Mucosa of stomach (tissue), 1 donor: ENCODE data around the gene GMDS.

ENCODE experiments used
- H3K27me3 ChIP-seq: one replicate; pipeline ENCODE4 v1.7.0; 2013; ENCODE audit warnings: mild to moderate bottlenecking, low read length; ENCODE audit not compliant: control insufficient read depth, insufficient read depth
- H3K36me3 ChIP-seq: one replicate; pipeline ENCODE4 v1.7.0; 2013; ENCODE audit warnings: low read length; ENCODE audit not compliant: control insufficient read depth, insufficient read depth
- H3K4me1 ChIP-seq: one replicate; pipeline ENCODE4 v1.7.0; 2013; ENCODE audit warnings: mild to moderate bottlenecking, low read length; ENCODE audit not compliant: control insufficient read depth, insufficient read depth
- H3K4me3 ChIP-seq: one replicate; pipeline ENCODE4 v1.7.0; 2013; ENCODE audit warnings: low read length
- H3K9ac ChIP-seq: one replicate; pipeline ENCODE4 v1.7.0; 2013; ENCODE audit warnings: mild to moderate bottlenecking, low read length, moderate library complexity
- H3K9me3 ChIP-seq: one replicate; pipeline ENCODE4 v1.7.0; 2013; ENCODE audit warnings: mild to moderate bottlenecking, low read length, moderate library complexity; ENCODE audit not compliant: control insufficient read depth
- donor health status: Pancreatic carcinoma.

The GMDS gene

DNA sequence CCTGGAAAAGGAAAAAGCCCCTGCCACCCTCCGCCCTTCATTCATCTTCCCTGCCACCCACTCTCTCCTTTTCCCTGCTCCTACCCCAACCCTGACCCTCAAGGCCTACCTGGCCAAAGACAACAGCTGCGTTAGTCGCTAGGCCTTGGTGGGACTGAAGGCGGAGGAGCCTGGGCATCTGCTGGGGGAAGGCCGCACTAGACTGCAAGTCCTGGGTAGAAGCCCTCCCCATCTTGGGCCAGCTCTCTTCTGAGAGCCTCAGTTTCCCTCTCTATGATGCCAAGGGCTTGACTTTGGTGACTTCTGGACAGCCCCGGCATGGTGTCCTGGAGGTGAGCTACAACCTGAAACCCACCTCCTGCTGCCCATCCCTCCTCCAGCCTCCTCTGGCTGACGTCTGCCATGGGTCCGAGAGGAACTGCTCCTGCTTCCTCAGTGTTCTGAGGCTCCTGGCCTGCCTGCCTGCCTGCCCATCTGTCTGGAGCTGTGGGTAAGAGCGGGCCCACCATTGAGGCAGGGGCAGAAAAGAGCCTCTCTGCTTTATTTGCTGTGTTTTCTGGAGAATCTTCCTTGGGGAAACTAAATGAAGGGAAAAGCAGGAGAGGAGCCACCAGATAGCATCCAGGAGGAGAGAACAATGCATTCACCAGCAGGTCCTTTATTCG lies 643.2 kb downstream of the GMDS start:
- no peaks in the 10 kb centered on the region for H3K9me3 ChIP-seq
- peaks cover 100% of the 10 kb centered on the region for H3K27me3 ChIP-seq
- no peak overlapping the region for H3K9ac ChIP-seq
- H3K4me1 ChIP-seq: peaks cover 27% of the 10 kb centered on the region
- no peak overlapping the region for H3K4me3 ChIP-seq
- no peaks in the 10 kb centered on the region for H3K36me3 ChIP-seq

- peaks cover 100% of the 10 kb centered on the region for H3K27me3 ChIP-seq
- H3K4me1 ChIP-seq: peaks cover 28% of the 10 kb centered on the region
- H3K4me3 ChIP-seq: no peak overlapping the region
Observed at GRCh38 chr6:1601158-1602048, 644.0 kb downstream of the GMDS start.

GRCh38 chr6:1600764-1601157 lies 644.6 kb downstream of the GMDS start:
- Histone ChIP-seq H3K4me3 (no peak overlapping the region), H3K9me3 (no peaks in the 10 kb centered on the region), H3K36me3 (no peaks in the 10 kb centered on the region), H3K9ac (no peak overlapping the region), H3K27me3 (peaks cover 100% of the 10 kb centered on the region), H3K4me1 (peaks cover 30% of the 10 kb centered on the region)

More at GRCh38 chr6:1601158-1602048, 644.0 kb downstream of the GMDS start:
- no peaks in the 10 kb centered on the region for H3K9me3 ChIP-seq
- H3K9ac ChIP-seq: no peak overlapping the region
- H3K36me3 ChIP-seq: no peaks in the 10 kb centered on the region

GRCh38 chr6:1600063-1600763 lies 645.2 kb downstream of the GMDS start:
- peaks cover 25% of the 10 kb centered on the region for H3K4me1 ChIP-seq
- H3K9me3 ChIP-seq: no peaks in the 10 kb centered on the region
- no peak overlapping the region for H3K4me3 ChIP-seq
- H3K9ac ChIP-seq: no peak overlapping the region
- no peaks in the 10 kb centered on the region for H3K36me3 ChIP-seq
- peaks cover 100% of the 10 kb centered on the region for H3K27me3 ChIP-seq

- peaks cover 19% of the 10 kb centered on the region for H3K4me1 ChIP-seq
- H3K9ac ChIP-seq: no peak overlapping the region
- H3K9me3 ChIP-seq: no peaks in the 10 kb centered on the region
- no peaks in the 10 kb centered on the region for H3K36me3 ChIP-seq
- H3K27me3 ChIP-seq: peaks cover 100% of the 10 kb centered on the region
- H3K4me3 ChIP-seq: no peak overlapping the region
Observed at GRCh38 chr6:1599469-1599868, 645.9 kb downstream of the GMDS start.

GRCh38 chr6:1598886-1599285 lies 646.5 kb downstream of the GMDS start:
- Histone ChIP-seq H3K9ac (no peak overlapping the region), H3K9me3 (no peaks in the 10 kb centered on the region), H3K36me3 (no peaks in the 10 kb centered on the region), H3K4me3 (no peak overlapping the region), H3K27me3 (peaks cover 100% of the 10 kb centered on the region), H3K4me1 (peaks cover 19% of the 10 kb centered on the region)

- no peaks in the 10 kb centered on the region for H3K9me3 ChIP-seq
- no peak overlapping the region for H3K4me3 ChIP-seq
- peaks cover 99% of the 10 kb centered on the region for H3K27me3 ChIP-seq
- peaks cover 19% of the 10 kb centered on the region for H3K4me1 ChIP-seq
- H3K36me3 ChIP-seq: no peaks in the 10 kb centered on the region
- H3K9ac ChIP-seq: no peak overlapping the region
Observed at GRCh38 chr6:1598433-1598832, 647.0 kb downstream of the GMDS start.

- H3K36me3 ChIP-seq: no peaks in the 10 kb centered on the region
- no peak overlapping the region for H3K9ac ChIP-seq
- peaks cover 99% of the 10 kb centered on the region for H3K27me3 ChIP-seq
- H3K4me3 ChIP-seq: no peak overlapping the region
- no peaks in the 10 kb centered on the region for H3K9me3 ChIP-seq
- peaks cover 19% of the 10 kb centered on the region for H3K4me1 ChIP-seq
Observed at GRCh38 chr6:1597924-1598323, 647.5 kb downstream of the GMDS start.

DNA sequence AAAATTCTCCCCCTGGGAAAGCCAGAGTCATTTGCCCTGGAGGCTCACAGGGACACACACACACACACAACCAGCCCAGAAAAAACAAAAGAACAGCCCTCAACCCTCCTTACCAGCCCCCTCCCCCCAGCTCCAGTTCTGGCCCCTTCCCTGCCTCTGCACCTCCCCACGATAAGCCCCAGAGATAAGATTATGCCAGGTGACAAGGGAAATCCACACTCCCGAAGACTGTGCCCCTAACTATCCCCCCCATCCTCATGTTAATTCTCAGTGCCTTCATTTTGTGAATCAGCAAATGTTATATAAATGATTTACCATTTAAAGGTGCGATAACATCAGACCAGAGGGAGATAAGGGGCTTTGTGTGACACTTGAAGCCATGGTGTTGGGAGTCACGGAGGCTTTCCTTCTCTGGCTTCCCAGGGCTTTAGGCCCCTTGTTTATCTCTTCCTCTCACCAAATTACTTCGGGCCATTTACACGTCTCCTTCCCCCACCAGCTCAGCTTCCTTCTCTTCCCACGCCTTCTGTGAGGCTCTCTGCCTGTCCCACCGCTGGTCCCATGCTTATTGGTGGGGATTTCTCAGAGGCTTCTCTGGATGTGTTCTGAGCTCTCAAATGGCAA lies 648.2 kb downstream of the GMDS start:
- H3K36me3 ChIP-seq: no peaks in the 10 kb centered on the region
- H3K4me3 ChIP-seq: no peak overlapping the region
- H3K9ac ChIP-seq: no peak overlapping the region
- no peaks in the 10 kb centered on the region for H3K9me3 ChIP-seq
- H3K27me3 ChIP-seq: peaks cover 93% of the 10 kb centered on the region
- H3K4me1 ChIP-seq: peaks cover 19% of the 10 kb centered on the region

GRCh38 chr6:1596088-1596852 lies 649.1 kb downstream of the GMDS start:
- H3K4me3 ChIP-seq: no peak overlapping the region
- H3K27me3 ChIP-seq: peaks cover 83% of the 10 kb centered on the region
- H3K9me3 ChIP-seq: no peaks in the 10 kb centered on the region
- no peaks in the 10 kb centered on the region for H3K36me3 ChIP-seq
- H3K4me1 ChIP-seq: peaks cover 15% of the 10 kb centered on the region
- no peak overlapping the region for H3K9ac ChIP-seq
